Rectal smooth muscle tissue (tissue), 1 donor: ENCODE measurements around the gene PLGRKT.

Source experiments
- H3K27ac ChIP-seq: one replicate; pipeline ENCODE4 v1.7.0; 2013; ENCODE audit warnings: low read depth, low read length, inconsistent platforms
- H3K27me3 ChIP-seq: one replicate; pipeline ENCODE4 v1.7.0; 2013; ENCODE audit warnings: low read length; ENCODE audit not compliant: control insufficient read depth, insufficient read depth
- H3K36me3 ChIP-seq: one replicate; pipeline ENCODE4 v1.7.0; 2013; ENCODE audit warnings: low read length; ENCODE audit not compliant: control insufficient read depth, insufficient read depth
- H3K4me1 ChIP-seq: one replicate; pipeline ENCODE4 v1.7.0; 2013; ENCODE audit warnings: low read length; ENCODE audit not compliant: control insufficient read depth, insufficient read depth
- H3K4me3 ChIP-seq: one replicate; pipeline ENCODE4 v1.7.0; 2013; ENCODE audit warnings: low read length
- H3K9ac ChIP-seq: one replicate; pipeline ENCODE4 v1.7.0; 2013; ENCODE audit warnings: low read length

PLGRKT gene

GRCh38 chr9:5389109-5389732, 48.5 kb downstream of the PLGRKT start:
- Histone ChIP-seq H3K4me3 (no peak overlapping the region), H3K27me3 (no peaks in the 10 kb centered on the region), H3K9ac (no peak overlapping the region), H3K4me1 (no peaks in the 10 kb centered on the region), H3K36me3 (no peaks in the 10 kb centered on the region), H3K27ac (no peak overlapping the region)

GRCh38 chr9:5388026-5388819, 49.5 kb downstream of the PLGRKT start:
- no peaks in the 10 kb centered on the region for H3K27me3 ChIP-seq
- H3K9ac ChIP-seq: no peak overlapping the region
- H3K4me3 ChIP-seq: no peak overlapping the region
- H3K36me3 ChIP-seq: no peaks in the 10 kb centered on the region
- H3K4me1 ChIP-seq: no peaks in the 10 kb centered on the region
- H3K27ac ChIP-seq: no peak overlapping the region

- H3K27me3 ChIP-seq: no peaks in the 10 kb centered on the region
Observed at GRCh38 chr9:5384436-5384835, 53.3 kb downstream of the PLGRKT start.

GRCh38 chr9:5382479-5382878, 55.2 kb downstream of the PLGRKT start:
- no peaks in the 10 kb centered on the region for H3K36me3 ChIP-seq
- H3K27ac ChIP-seq: no peak overlapping the region
- H3K4me1 ChIP-seq: no peaks in the 10 kb centered on the region
- H3K27me3 ChIP-seq: no peaks in the 10 kb centered on the region
- no peak overlapping the region for H3K4me3 ChIP-seq
- no peak overlapping the region for H3K9ac ChIP-seq

More at GRCh38 chr9:5384436-5384835, 53.3 kb downstream of the PLGRKT start:
- no peak overlapping the region for H3K9ac ChIP-seq
- H3K27ac ChIP-seq: no peak overlapping the region
- no peaks in the 10 kb centered on the region for H3K4me1 ChIP-seq
- no peaks in the 10 kb centered on the region for H3K36me3 ChIP-seq
- H3K4me3 ChIP-seq: no peak overlapping the region

GRCh38 chr9:5375790-5376477, 61.8 kb downstream of the PLGRKT start:
- no peak overlapping the region for H3K9ac ChIP-seq
- H3K36me3 ChIP-seq: no peaks in the 10 kb centered on the region
- H3K27ac ChIP-seq: no peak overlapping the region

GRCh38 chr9:5375091-5375490, 62.6 kb downstream of the PLGRKT start:
- Histone ChIP-seq H3K9ac (no peak overlapping the region), H3K36me3 (no peaks in the 10 kb centered on the region), H3K27me3 (no peaks in the 10 kb centered on the region), H3K27ac (no peak overlapping the region), H3K4me1 (no peaks in the 10 kb centered on the region), H3K4me3 (no peak overlapping the region)

More at GRCh38 chr9:5375790-5376477, 61.8 kb downstream of the PLGRKT start:
- Histone ChIP-seq H3K4me3 (no peak overlapping the region), H3K27me3 (no peaks in the 10 kb centered on the region), H3K4me1 (no peaks in the 10 kb centered on the region)

- Histone ChIP-seq H3K4me1 (no peaks in the 10 kb centered on the region), H3K27ac (no peak overlapping the region), H3K4me3 (no peak overlapping the region), H3K36me3 (peaks cover 4% of the 10 kb centered on the region), H3K9ac (no peak overlapping the region), H3K27me3 (no peaks in the 10 kb centered on the region)
Observed at GRCh38 chr9:5364294-5365024, 73.3 kb downstream of the PLGRKT start.

GRCh38 chr9:5361326-5362010, 76.3 kb downstream of the PLGRKT start:
- Histone ChIP-seq H3K9ac (no peak overlapping the region), H3K27ac (no peak overlapping the region)

GRCh38 chr9:5360341-5360740, 77.4 kb downstream of the PLGRKT start:
- Histone ChIP-seq H3K9ac (no peak overlapping the region), H3K36me3 (peaks cover 4% of the 10 kb centered on the region), H3K4me3 (no peak overlapping the region), H3K4me1 (no peaks in the 10 kb centered on the region), H3K27me3 (no peaks in the 10 kb centered on the region), H3K27ac (no peak overlapping the region)

More at GRCh38 chr9:5361326-5362010, 76.3 kb downstream of the PLGRKT start:
- peaks cover 4% of the 10 kb centered on the region for H3K36me3 ChIP-seq
- no peaks in the 10 kb centered on the region for H3K4me1 ChIP-seq
- no peaks in the 10 kb centered on the region for H3K27me3 ChIP-seq
- no peak overlapping the region for H3K4me3 ChIP-seq

- H3K4me3 ChIP-seq: no peak overlapping the region
- no peaks in the 10 kb centered on the region for H3K27me3 ChIP-seq
- no peaks in the 10 kb centered on the region for H3K4me1 ChIP-seq
- H3K27ac ChIP-seq: no peak overlapping the region
- no peaks in the 10 kb centered on the region for H3K36me3 ChIP-seq
- no peak overlapping the region for H3K9ac ChIP-seq
Observed at GRCh38 chr9:5357431-5358105, 80.2 kb downstream of the PLGRKT start.

- Histone ChIP-seq H3K4me3 (no peak overlapping the region), H3K27ac (no peak overlapping the region), H3K9ac (no peak overlapping the region), H3K36me3 (no peaks in the 10 kb centered on the region), H3K4me1 (no peaks in the 10 kb centered on the region), H3K27me3 (no peaks in the 10 kb centered on the region)
Observed at GRCh38 chr9:5355817-5356216, 81.9 kb downstream of the PLGRKT start.
